HG03103 (cell line): ENCODE measurements around the gene CD79A.
"Not testable (repeated sequence)": the region's sequence is repeated elsewhere in the genome, so short reads cannot be mapped to it uniquely, and the experiment has no call there.

Experiments
- ATAC-seq: cut with Tn5 transposase; IDR thresholded peaks from one replicate; pipeline ENCODE4 v1.9.1; 2021; ENCODE audit warnings: low read depth; ENCODE audit not compliant: unreplicated experiment

The CD79A gene

DNA sequence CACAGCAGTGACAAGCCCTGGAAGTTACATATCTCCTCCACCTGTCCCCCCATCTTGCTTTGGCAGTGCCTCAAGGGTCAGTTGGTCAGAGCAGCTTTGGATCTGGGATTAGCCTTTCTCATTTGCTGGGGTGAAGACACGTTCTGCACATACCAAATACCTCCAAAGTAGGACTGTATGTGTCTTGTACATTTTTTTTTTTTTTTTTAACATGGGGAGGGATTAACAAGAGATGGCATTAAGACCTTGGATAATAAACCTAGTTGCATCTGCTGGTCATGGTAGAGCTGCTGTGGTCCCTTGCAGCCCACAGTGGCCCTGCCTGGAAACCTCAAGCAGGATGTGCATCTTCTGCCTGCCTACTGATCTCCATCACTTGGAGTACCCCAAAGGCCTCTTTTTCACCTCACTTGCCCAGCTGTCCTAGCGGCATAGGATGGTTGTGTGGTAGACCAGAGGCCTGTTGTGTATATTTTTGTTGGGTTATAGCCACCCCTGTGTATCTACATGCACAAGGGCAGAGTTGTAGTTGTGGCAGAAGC is 14.6 kb upstream of the CD79A start:
- ATAC-seq, result no peak

DNA sequence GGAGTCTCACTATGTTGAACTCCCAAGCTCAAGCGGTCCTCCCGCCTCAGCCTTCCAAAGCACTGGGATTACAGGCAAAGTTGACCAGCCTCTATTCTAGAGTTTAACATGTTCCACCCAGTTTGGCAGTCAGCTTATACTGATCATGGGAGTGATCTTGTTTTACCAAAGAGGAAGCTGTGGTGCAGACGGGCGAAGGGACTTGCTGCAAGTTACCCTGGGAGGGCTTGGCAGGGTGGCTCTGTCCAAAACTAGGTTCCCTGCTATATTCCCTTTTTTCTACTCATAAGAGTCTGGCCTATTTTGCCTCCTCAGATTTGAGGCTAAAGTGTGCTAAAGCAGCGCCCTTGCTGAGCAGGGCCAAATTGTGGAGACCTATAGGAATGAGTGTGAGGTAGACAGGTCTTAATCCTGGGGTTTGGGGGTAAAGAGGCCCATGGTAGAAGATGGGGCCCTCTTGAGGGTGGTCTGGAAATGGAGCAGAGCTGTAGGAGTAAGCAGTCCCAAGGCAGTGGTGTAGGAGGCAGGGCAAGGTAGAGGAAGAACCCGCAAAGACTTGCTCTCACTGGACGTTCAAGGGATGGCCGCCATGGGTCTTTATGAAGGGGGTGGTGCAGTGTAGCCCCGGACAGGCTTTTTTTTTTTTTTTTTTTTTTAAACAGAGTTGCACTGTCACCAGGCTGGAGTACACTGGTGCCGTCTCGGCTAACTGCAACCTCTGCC is 13.7 kb upstream of the CD79A start:
- ATAC-seq, result no peak

DNA sequence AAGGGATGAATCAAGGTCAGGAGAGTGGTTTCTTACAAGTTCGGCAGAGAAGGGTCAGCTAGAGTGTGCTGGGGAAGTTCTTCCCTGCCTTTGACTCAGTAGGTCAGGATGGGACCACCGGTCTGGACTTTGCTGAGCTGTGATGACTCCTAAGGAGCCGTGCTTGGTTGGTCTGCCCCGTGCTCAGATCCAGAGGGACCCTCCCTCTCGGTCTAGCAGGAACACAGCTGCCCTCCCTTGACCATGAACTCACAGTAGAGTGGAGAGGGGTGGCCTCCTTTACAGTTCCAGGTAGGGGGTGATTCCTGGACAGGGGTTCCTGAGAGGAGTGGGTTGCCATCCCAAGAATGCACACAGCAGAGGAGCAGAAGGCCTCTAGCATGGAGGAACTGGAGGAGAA is 12.7 kb upstream of the CD79A start:
- no peak for ATAC-seq

DNA sequence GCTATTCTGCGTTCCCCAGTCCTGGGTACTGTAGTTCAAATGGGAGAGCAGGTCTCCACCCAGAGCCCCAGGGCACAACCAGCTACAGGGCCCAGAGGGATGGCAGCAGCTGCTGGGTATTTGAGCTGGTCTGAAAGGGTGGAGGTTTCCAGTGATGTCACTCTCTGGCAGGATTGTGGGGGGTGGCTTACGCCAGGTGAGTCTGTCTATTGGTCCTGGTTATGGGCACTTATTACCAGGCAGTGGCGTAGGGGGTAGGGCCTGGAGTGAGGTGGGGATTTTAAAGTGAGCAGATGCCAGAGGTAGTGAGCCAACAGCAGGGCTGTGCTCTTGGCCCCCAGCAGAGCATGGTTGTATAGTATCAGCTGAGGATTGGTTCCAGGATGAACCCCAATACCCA is 10.8 kb upstream of the CD79A start:
- ATAC-seq, result no peak

DNA sequence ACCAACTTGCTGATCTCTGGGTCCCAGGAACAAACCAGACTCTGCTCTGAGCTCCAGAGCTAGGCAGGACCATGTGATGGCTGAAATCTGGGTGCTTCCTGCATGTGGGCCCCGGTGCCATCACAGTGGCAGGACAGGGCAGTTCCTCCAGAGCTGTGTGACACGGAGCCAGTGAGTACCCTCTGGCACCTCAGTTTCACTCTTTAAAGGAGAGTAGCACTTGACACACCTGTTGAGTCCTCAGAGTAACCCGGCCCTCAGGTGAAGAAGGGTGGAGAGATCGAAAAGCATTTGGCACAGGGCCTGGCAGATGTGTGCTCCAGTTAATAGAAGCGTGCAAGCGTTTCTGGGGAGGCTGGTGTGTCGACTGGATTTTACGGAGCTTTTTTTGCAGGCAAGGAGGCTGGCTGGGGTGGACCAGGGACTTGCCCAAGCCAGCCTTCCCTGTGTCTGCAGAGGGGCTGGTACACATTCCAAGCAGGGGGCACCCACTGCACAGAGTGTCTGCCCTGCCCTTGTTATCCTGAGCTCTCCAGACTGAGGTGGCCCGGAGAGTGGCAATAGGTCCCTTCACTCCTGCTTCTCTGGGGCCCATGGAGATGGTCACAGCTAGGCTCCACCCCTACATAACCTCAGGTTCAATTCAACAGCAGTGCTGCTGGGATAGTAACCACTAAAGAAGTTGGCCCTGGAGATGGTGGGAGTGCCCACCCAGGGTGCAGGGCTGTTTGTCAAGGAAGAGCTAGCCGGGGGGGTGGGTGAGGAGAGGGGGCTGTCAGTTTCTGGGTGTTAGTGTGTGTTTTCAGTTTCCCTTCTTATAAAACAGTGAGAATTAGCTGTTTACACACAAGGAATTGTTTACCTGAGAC is 8.7 kb upstream of the CD79A start:
- no peak for ATAC-seq

DNA sequence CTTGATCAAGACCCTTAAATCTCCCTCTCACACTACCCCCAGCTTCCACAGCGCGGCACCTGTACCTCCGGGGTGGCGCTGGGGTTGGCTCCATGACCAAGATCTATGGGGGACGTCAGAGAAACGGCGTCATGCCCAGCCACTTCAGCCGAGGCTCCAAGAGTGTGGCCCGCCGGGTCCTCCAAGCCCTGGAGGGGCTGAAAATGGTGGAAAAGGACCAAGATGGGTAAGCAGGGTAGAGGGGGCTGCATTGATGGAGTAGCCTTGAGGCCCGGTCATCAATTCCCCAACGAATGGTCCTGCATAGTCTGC is 8.1 kb upstream of the CD79A start:
- no peak for ATAC-seq

DNA sequence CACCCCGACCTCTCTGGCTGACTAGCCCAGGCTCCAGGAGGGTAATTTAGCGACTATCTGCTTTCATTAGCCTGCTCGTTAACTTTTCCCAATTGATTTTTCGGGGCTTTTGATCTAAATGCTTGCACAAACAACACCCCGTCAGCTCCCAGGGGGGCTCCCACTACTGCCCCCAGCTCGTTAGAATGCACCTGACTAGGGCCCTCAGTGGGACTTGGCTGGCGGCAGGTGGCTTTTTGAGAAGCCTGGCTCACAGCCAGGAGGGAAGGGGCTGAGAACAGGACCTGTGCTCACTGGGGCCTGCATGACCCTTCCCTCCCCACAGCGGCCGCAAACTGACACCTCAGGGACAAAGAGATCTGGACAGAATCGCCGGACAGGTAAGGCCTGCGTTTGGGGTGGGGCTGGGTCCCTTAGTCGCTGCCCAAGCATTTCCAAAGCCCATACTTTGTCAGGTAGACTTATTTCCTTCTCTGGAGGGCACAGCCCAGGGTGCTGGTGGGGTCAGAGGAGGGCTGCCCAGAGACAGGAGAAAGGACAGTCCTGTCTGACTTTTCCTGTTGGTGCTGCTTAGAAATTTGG is 7.6 kb upstream of the CD79A start:
- ATAC-seq, result no peak

DNA sequence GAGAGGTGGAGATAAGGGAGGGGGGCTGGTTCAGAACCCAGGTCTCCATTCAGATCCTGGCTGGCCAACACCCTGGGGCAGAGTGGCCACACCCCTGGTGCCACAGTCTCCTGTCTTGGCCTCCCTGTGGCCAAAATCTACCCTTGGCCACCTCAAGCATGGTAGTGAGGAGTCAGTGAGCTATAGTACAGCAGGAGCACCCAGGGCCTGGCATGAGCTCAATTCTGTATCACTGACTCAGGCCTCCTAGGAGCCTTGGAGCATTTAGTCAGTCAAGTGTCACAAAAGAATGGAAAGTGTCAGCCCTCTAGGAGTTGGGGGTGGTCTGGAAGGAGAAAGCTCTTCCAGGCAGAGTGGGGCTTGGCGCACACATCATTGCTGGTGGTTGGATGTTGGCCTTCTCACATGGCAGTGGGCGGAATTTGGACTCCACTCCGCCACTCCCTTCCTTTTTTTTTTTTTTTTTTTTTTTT is 6.6 kb upstream of the CD79A start:
- ATAC-seq, result no peak

DNA sequence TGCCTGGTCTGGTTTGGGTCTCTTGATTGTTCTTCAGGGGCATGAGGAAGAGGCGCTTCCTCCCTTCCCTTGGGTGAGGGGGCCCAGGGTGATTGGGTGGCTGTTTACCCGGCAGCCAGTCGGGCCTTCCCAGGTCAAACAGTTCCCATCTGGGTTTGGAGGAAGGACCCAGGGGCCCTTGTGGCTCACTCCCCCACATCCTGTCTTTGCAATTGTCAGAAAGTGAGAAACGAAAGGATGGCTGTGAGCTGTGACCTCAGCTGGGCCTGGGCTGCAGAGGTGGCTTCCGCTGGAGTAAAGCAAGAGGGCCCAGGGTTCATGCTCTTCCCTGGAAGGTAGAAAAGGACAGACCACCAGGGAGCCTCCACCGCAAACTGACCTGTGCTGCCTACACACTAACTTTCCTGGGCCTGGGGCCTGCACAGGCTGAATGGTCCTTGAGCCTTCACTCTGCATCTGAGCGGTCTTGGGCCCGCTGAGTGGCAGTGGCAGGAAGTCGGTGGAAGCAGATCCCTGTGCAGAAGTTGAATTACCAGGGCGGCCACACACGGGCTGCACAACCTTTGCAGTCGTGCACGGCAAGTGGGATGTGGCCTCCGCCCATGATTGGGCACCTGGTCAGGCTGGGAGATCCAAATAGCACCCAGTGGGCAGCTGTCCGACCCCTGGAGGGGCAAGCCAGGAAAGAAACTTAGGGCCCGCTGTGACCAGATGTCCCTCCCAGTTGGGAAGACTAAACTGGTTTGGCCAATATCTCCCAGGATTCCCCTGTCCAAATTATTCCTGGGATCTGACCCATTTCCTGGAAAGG is 5.3 kb upstream of the CD79A start:
- ATAC-seq, result no peak

DNA sequence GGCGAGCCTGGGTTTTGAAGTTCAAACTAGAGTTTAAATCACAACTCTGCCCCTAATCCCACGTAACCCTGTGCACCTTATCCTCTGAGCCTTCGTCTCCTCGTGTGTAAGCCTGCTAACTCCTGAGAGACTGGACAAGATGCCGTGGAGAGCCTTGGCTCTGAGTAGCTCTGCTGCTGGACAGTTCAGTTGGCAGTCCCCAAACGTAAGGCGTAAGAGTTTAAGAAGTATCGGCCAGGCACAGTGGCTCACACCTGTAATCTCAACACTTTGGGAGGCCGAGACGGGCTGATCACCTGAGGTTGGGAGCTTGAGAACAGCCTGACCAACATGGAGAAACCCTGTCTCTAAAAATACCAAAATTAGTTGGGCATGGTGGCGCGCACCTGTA is 4.7 kb upstream of the CD79A start:
- no peak for ATAC-seq

DNA sequence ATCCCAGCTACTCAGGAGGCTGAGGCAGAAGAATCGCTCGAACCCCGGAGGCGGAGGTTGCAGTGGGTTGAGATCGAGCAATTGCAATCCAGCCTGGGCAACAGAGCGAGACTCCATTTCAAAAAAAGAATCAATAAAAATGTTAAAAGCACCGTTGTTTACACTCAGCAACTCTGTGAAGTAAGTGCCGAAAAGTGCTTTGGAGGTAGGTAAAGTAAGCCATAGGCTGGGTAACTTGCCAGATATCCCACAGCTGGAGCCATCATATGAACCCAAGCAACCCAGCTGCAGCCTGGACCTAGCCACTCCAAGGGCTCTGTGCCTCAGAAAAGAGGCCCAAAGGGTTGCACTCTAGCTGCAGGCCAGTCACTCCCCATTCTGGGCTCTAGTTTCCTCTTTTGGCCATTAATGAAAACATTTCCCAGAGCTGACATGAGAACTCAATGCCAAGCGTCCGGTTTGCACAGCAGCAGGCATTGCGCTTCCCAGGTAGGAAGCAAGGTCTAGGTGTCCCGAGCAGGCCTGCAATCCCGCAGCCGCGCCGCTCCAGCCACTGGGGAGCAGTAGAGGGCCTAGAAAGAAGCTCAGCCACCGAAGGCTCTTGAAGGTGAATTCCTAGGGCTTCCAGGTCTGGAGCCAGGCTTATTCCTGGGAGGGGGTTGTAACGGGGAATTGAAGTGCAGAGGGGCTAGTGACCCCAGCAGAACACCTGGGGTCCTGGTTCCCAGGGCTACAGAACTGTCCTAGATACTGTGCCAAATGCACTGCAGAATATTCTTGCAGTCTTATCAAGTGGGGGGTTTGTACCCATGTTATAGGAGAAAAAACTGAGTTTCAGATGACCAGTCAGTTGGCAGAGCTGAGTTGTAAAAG is 4.1 kb upstream of the CD79A start:
- no peak for ATAC-seq

DNA sequence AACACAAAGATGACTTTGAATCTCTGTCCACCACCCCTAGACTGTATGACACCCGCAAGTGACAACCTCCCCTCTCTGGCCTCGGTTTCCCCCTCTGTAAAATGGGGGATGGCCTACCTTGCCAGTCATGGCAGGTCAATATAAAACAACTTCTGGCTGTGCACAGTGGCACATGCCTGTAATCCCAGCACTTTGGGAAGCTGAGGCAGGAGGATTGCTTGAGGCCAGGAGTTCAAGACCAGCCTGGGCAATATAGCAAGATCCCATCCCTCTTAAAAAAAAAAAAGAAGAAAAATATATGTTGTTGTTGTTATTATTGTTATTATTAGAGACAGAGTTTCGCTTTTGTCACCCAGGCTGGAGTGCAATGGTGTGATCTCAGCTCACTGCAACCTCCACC is 1.1 kb upstream of the CD79A start:
- not testable (repeated sequence) for ATAC-seq

DNA sequence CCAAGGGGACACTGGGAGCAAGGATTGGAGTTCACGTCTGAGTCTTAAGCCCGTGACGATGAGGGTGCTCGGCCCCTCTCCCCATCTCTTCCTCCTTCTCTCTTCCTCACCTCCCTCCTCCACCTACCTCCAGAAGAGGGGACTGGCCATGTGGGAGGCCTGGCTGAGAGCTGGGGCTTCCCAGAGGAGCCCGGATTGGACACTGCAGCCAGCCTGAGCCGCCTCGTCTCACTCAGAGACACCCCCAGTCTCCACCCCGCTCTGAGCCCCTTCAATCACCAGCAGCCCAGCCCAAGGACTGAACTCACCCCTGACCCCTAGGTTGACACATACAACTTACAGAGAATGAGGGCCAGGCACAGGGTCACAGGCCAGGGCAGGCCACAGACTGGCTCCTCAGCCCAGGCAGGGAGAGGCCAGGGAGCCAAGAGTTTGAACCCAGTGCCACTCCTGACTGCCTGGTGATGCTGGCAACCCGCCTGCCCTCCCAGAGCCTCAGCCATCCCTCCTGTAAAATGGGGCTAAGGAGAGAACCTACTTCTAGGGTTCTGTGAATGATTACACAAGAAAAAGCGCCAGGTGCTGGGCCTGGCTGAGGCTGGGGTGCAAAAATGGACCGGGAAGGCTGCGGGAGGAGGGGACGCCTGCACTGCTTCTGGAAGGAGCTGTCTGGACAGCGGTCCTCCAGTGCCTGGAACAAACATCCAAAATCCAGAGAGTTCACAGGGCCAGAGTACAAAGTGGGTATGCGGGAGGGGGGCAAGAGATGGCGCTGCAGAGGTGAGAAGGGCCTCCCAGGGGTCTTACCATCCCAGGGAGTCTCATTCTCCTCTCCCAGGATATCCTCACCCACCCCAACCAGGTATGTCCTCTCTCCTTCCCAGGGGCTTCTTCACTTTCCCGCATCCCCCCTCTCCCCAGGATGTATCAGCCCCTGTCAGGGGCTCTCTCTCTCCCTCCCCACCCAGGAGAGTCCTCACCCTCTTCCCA is 1.1 kb downstream of the CD79A start:
- no peak for ATAC-seq

DNA sequence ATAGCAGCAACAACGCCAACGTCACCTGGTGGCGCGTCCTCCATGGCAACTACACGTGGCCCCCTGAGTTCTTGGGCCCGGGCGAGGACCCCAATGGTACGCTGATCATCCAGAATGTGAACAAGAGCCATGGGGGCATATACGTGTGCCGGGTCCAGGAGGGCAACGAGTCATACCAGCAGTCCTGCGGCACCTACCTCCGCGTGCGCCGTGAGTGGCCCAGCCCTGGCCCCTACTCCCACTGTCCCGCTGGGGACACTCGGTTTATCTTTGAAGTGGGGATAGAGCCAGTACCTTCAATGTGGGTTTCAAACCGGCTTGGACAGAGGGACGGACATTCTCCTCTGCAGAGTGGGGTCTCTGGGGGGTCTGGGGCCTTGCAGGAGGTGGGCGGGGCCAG is 2.0 kb downstream of the CD79A start:
- no peak for ATAC-seq

DNA sequence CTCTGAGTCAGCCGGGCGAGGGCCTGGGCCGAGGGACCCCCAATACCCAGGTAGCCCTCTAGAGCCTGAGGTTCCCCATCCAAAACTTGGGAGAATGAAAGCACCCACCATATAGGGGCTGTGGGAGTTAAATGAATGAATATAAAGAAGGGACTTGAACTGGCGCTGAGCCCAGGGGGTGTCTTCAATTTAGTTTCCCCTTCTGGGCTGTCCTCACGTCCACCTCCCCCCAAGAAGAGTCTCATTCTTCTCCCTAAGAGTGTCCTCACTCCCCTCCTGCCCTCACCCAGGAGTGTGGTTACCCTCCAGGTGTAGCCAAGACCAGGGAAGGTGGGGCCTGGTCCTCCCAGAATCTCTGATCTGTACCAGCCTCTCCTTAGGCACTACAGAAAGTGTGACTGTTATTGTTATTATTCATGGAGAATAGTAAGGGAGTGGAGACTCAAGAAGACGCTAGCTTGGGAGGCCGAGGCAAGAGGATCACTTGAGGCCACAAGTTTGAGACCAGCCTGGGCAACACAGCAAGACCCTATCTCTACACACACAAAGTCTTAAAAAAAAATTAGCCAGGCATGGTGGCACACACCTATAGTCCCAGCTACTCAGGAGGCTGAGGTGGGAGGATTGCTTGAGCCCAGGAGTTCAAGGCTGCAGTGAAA is 2.7 kb downstream of the CD79A start:
- ATAC-seq, result no peak

DNA sequence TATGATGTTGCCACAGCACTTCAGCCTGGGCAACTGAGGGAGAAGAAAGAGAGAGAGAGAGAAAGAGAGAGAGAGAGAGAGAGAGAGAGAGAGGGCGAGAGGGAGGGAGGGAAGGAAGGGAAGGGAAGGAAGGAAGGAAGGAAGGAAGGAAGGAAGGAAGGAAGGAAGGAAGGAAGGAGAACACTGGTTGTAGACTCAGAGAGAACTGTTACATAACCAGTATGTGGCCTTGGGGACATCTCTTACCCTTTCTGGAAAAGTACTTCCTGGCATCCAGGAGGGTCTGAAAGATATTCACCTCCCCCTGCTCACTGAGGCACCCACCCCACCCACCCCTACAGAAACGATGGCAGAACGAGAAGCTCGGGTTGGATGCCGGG is 3.2 kb downstream of the CD79A start:
- ATAC-seq, result no peak

DNA sequence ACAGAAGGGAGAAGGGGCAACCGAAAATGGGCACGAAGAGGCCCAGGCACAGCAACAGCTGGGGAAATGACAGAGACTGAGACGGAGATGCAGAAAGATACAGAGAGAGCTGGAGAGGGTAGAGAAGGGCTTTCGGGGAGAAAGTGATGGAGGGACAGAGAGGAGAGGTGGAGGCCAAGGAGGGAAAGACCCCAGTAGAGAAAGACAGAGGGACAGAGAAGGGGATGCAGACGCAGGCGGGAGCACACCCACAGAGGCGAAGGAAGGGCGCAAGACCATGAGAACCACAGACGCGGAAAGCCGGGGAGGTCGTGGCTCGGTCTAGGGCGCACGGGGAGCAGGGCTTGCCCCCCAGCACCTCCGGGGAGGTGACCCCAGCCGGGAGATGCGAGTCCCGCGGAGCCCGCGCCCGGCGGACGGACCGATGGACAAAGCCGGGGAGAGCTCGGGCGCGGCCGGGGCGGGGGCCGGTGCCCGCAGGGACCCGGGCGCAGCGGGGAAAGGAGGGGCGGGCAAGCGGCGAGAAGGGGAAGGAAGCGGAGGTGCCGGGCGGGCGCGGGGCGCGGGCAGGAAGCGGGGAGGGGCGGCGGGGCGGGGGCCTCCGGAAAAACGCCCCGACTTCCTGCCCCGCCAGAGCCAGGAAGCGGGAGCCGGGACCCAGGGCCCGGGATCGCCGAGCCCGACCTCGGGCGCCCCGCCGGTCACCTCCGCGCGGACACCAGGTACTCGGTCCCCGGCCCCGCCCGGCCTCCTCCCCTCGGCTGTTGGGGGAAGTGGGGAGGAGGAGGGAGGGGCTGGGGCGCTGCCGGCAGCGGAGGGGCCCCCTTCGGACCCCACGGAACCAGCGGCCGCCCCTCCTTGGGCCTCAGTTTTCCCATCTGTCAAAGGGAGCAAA is 5.7 kb downstream of the CD79A start, which contains the start of gene ARHGEF1:
TSS of gene ARHGEF1 (plus strand) at position 617 of the 895 bp plus-strand sequence. CDS start 4,899 bp downstream, outside the sequence.
- no peak for ATAC-seq
